K562 (cell line): ENCODE measurements around the gene GMPR2. TPM values are rescaled to one million over a fixed set of nuclear protein-coding genes. Genes with fewer than 3 reads are reported as not detected.

Source experiments
- FOSL1 ChIP-seq: fragments of 200-800 bp; sonication (Bioruptor generic); conservative IDR thresholded peaks from 2 replicates; pipeline ENCODE4 v1.6.1; 2016; ENCODE audit warnings: missing genetic modification characterization, missing compliant biosample characterization
- MEF2A ChIP-seq: IDR thresholded peaks from 2 replicates; pipeline ENCODE4 v1.6.1; 2011; ENCODE audit warnings: low read depth, mild to moderate bottlenecking, low read length, moderate library complexity; ENCODE audit not compliant: control insufficient read depth
- NR2C1 ChIP-seq, 2 experiments: fragments of 450-650 bp; IDR thresholded peaks; 2 replicates each; pipeline ENCODE4 v1.6.1; 2017; ENCODE audit warnings: mild to moderate bottlenecking in 2 of 2, antibody characterized with exemption in 1 of 2, inconsistent platforms in 1 of 2, missing compliant biosample characterization in 1 of 2, missing genetic modification characterization in 1 of 2
- RBM14 ChIP-seq: fragments of 200-400 bp; formaldehyde crosslinking; IDR thresholded peaks from 2 replicates; pipeline ENCODE4 v1.6.1; 2018; ENCODE audit warnings: low read depth, mild to moderate bottlenecking, low read length, moderate library complexity, borderline replicate concordance; ENCODE audit not compliant: insufficient read depth
- SIRT6 ChIP-seq: IDR thresholded peaks from one replicate; pipeline ENCODE4 v1.6.1; 2012; ENCODE audit warnings: low read depth, mild to moderate bottlenecking, control low read depth, inconsistent platforms, low read length, moderate library complexity
- SNIP1 ChIP-seq: fragments of 450-650 bp; IDR thresholded peaks from 2 replicates; pipeline ENCODE4 v1.7.1; 2017; ENCODE audit warnings: low read depth, mild to moderate bottlenecking
- ZNF407 ChIP-seq: fragments of 450-650 bp; IDR thresholded peaks from 2 replicates; pipeline ENCODE4 v1.6.1; 2016; ENCODE audit warnings: low read depth
- ZNF830 ChIP-seq: fragments of 250-450 bp; sonication (Bioruptor Pico); IDR thresholded peaks from 2 replicates; pipeline ENCODE4 v1.5.0; 2021; ENCODE audit warnings: mild to moderate bottlenecking
- polyA plus RNA-seq, 8 experiments: library from polyadenylated mRNA; depleted of rRNA in 4 of 8; stranded (reverse) in 5 of 8; unstranded in 3 of 8; fragments of >200 nt; fragmentation: Nextera tagmentation in 2 of 8; fragmentation: Illumina TruSeq in 1 of 8; extraction: Ambion mirVana in 2 of 8; extraction: Trizol in 1 of 8; gene quantifications; 2 replicates each; pipeline versions ENCODE4 v1.2.1 to v1.2.3, GENCODE V29; 2011 to 2014; ENCODE audit warnings: inconsistent platforms in 1 of 8, missing spikeins in 1 of 8
- total RNA-seq, 7 experiments: library from RNA; depleted of rRNA in 6 of 7; stranded (reverse); fragments of >200 nt in 6 of 7; fragmentation: Illumina TruSeq in 2 of 7; extraction: Trizol in 2 of 7; gene quantifications; 2 replicates each; pipeline versions ENCODE4 v1.2.1 to v1.2.3, GENCODE V29; 2011 to 2021; ENCODE audit warnings: low replicate concordance in 1 of 7
- TF ChIP-seq, protein P1 (sequence below): fragments of 200-800 bp; sonication (Bioruptor generic); IDR thresholded peaks from 2 replicates; pipeline ENCODE4 v1.6.1; 2017; ENCODE audit warnings: missing genetic modification characterization, missing compliant biosample characterization
- TF ChIP-seq, protein P2 (sequence below): fragments of 150-350 bp; IDR thresholded peaks from 2 replicates; pipeline ENCODE4 v1.6.1; 2014; ENCODE audit warnings: low read depth, mild to moderate bottlenecking, low read length, borderline replicate concordance

Gene GMPR2
- total and polyA plus RNA-seq, 9 of the 15 experiments (the other 6 are each of a cell fraction or from before 2014, with no cell fraction given) = 26.4 to 67.4 (median 36.3) TPM

- TF ChIP-seq, protein P1, sequence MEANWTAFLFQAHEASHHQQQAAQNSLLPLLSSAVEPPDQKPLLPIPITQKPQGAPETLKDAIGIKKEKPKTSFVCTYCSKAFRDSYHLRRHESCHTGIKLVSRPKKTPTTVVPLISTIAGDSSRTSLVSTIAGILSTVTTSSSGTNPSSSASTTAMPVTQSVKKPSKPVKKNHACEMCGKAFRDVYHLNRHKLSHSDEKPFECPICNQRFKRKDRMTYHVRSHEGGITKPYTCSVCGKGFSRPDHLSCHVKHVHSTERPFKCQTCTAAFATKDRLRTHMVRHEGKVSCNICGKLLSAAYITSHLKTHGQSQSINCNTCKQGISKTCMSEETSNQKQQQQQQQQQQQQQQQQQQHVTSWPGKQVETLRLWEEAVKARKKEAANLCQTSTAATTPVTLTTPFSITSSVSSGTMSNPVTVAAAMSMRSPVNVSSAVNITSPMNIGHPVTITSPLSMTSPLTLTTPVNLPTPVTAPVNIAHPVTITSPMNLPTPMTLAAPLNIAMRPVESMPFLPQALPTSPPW (CRISPR knock-in tag) = peak; percentile 54
- TF ChIP-seq NR2C1 (IDR thresholded peaks at IDR 0.05) (peak; percentile 68), NR2C1 (tag; IDR thresholded peaks at IDR 0.05) (no peak), MEF2A (no peak), ZNF407 (no peak), SNIP1 (no peak), RBM14 (no peak), ZNF830 (CRISPR knock-in tag) (no peak), SIRT6 (no peak), FOSL1 (tag) (no peak)
- TF ChIP-seq, protein P2, sequence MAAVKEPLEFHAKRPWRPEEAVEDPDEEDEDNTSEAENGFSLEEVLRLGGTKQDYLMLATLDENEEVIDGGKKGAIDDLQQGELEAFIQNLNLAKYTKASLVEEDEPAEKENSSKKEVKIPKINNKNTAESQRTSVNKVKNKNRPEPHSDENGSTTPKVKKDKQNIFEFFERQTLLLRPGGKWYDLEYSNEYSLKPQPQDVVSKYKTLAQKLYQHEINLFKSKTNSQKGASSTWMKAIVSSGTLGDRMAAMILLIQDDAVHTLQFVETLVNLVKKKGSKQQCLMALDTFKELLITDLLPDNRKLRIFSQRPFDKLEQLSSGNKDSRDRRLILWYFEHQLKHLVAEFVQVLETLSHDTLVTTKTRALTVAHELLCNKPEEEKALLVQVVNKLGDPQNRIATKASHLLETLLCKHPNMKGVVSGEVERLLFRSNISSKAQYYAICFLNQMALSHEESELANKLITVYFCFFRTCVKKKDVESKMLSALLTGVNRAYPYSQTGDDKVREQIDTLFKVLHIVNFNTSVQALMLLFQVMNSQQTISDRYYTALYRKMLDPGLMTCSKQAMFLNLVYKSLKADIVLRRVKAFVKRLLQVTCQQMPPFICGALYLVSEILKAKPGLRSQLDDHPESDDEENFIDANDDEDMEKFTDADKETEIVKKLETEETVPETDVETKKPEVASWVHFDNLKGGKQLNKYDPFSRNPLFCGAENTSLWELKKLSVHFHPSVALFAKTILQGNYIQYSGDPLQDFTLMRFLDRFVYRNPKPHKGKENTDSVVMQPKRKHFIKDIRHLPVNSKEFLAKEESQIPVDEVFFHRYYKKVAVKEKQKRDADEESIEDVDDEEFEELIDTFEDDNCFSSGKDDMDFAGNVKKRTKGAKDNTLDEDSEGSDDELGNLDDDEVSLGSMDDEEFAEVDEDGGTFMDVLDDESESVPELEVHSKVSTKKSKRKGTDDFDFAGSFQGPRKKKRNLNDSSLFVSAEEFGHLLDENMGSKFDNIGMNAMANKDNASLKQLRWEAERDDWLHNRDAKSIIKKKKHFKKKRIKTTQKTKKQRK = no peak
Observed at GRCh38 chr14:24212924-24213865, 19.5 kb upstream of the GMPR2 start, which contains the start of gene CHMP4A (continued).
